ENCODE data around the gene PEMT.
"Not testable (repeated sequence)": the region's sequence is repeated elsewhere in the genome, so short reads cannot be mapped to it uniquely, and the experiment has no call there.

The PEMT gene, protein sequence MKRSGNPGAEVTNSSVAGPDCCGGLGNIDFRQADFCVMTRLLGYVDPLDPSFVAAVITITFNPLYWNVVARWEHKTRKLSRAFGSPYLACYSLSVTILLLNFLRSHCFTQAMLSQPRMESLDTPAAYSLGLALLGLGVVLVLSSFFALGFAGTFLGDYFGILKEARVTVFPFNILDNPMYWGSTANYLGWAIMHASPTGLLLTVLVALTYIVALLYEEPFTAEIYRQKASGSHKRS

DNA sequence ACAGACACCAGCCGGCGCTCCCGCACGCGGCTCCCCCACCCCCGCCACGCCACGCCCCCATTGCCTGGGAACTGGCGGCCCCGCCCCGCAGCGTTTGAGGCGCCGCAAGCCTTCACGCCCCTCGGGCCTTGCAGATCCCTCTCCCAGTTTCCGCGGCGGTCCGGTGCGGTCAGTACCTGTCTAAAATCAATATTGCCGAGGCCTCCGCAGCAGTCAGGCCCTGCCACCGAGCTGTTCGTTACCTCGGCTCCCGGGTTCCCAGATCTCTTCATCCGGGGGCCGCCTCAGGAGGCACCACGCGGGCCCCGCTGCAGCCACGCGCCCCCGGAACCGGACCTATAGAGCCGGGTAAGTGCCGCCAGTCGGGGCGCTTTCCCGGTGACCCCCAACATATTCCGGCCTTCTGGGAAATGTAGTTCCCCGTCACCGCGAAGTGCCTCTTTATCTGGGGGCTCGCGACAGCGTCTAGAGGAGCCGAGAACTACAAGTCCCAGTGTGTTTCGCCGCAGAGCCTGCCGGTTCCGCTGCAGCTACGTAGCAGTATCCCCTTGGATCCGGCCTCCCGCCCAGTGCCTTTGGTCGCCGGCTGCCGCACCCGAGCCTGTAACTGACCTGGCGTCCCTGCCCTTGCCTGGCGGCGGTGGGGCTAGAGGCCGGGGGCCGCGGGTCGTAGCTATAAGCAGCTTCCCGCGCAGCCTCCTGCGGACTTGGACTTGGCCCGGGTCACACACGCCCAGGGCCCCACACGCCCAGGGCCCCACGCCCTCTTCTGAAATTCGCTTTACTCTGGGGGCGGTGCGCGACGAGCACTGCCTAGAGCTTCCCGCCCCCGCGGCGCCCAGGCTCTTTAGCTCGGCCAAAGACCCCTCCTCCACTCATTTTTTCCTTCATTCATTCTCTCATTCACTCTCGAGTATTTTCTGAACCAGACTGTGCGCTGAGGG, at the start of gene PEMT:
Gene PEMT, minus strand, starts transcription at position 354 of the 944 bp plus-strand sequence. Its CDS starts 82 bp downstream, at position 272.
- DNase-seq: peak; percentile 87 to 93

DNA sequence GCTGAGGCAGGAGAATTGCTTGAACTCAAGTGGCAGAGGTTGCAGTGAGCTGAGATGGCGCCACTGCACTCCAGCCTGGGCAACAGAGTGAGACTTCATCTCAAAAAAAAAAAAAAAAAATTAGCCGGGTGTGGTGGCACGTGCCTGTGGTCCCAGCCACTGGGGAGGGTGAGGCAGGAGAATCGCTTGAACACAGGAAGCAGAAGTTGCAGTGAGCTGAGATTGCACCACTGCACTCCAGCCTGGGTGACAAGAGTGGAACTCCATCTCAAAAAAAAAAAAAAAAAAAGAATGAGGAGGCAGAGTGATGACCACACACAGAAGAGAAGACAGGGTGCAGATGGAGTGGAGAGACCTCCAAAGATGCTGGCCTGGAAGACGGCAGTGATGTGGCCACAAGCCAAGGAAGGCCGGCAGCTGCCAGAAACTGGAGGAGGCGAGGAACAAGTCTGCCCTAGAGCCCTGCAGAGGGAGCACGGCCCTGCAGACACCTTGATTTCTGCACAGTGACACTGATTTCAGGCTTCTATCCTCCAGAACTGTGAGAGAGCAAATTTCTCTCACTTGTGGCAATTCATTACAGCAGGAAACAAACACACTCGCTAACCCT, 48.3 kb upstream of the PEMT start:
- not testable (repeated sequence) for DNase-seq

DNA sequence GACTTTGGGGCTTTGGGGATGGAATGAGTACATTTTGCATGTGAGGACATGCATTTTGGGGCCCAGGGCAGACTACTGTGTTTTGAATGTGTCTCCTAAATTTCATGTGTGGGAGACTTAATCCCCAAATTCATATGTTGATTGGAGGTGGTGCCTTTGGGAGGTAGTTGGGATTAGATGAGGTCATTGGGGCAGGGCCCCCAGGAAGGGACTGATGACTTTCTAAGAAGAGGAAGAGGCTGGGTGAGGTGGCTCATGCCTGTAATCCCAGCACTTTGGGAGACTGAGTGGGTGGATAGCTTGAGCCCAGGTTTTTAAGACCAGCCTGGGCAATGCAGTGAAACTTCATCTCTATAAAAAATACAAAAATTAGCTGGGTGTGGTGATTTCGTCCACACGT, 47.0 kb upstream of the PEMT start:
- DNase-seq: no peak

DNA sequence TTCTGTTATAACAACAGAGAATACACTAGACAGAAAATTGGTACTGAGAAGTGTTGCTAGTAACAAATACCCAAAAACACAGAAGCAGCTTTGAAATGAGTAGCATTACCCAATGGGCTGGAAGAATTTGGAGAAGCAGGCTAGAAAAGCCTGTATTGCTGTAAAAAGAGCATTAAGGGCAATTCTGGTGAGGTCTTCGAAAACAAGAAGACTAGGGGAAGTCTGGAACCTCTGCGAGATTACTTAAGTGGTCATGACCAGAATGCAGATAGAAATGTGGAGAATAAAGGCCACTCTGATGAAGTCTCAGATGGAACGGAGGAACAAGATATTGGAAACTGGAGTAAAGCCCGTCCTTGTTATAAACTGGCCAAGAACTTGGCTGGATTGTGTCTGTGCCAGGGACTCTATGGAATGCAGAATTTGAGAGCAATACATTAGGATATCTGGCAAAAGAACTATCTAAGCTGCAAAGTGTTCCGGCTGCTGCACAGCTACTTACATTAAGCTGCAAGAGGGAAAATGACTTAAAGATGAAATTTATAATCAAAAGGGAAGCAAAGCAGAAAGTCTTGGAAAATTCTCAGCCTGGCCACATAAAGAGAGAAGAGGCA, 44.9 kb upstream of the PEMT start:
- DNase-seq: no peak

DNA sequence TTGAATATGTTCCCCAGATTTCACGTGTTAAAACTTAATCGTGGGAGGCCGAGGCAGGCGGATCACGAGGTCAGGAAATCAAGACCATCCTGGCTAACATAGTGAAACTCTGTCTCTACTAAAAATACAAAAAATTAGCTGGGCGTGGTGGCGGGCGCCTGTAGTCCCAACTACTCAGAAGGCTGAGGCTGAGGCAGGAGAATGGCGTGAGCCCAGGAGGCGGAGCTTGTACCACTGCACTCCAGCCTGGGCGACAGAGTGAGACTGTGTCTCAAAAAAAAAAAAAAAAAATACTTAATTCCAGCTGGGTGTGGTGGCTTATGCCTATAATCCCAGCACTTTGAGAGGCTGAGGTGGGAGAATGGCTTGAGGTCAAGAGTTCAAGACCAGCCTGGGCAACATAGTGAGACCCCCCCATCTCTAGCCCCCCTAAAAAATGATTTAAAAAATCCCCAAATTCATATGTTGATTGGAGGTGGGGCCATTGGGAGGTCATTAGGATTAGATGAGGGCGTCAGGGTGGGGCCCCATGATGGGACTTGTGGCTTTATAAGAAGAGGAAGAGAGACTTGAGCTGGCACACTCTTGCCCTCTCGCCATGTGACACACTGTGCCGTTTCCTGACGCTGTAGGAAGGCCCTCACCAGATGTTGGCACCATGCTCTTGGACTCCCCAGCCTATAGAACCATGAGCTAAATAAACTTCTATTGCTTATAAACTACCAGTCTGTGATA, 44.2 kb upstream of the PEMT start:
- not testable (repeated sequence) for DNase-seq

DNA sequence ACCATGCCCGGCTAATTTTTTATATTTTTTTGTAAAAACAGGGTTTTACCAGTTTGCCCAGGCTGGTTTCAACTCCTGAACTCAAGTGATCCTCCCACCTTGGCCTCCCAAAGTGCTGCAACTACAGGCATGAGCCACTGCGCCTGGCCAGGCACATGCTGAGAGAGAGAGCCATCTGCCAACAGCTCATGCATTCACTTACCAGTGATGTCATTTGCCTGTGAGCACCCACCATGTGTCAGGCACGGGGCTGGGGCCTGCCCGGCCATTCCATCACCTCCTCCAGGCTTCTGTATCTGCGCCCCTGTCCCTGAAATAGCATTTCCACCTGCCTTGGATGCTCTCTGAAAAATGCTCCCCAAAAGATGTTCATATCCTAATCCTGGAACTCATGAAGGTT, 43.6 kb upstream of the PEMT start:
- no peak for DNase-seq

DNA sequence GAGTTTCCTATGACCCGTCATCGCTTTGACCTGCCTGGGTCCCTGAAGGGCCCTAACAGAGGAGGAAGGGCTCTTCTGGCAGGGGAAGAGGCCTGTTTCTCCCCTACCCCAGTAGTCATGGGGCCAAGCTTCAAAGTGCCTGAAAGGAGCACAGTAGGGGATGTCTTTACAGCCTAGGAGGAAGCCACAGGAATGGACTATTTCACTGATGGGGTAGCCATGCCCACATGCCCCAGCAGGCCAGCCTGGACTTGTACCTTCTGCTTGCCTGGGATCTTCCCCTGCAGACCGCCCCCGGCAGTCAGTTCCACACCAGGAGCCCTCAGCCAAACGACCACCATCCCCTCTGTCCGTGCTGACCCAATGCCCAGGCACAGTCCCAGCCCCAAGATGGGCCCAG, 41.8 kb upstream of the PEMT start:
- DNase-seq: no peak

DNA sequence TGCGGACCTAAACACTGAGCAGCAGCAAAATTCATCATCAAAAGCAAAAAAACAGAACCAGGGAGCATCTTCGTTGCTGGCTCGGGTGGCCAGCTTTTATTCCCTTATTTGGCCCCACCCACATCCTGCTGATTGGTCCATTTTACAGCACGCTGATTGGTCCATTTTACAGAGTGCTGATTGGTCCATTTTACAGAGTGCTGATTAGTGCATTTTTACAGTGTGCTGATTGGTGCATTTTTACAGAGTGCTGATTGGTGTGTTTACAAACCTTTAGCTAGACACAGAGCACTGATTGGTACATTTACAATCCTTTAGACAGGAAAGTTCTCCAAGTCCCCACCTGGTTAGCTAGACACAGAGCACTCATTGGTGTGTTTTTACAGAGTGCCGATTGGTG, 41.2 kb upstream of the PEMT start:
- not testable (repeated sequence) for DNase-seq

DNA sequence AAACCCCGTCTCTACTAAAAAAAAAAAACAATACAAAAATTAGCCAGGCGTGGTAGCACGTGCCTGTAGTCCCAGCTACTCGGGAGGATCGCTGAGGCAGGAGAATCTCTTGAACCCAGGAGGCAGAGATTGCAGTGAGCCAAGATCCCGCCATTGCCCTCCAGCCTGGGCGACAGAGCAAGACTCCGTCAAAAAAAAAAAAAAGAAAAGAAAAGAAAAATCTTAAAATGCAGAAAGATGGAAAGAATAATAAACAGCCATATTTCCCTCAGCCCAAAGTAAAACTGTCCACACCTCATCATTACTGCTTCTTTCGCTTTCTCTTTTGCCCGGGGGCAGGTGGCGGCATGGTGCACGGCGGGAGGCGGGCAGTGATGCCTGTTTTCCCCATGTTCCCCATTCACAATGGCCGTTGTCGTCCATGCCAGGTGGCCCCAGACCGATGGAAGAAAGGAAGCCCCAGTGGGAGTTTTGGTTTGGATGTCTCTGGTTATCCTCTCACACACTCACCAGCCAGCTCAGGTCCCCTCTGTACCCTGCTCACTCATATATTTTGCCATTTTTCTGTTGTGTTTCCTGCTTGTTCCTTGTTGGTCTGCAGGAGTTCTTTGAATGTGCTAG, 37.0 kb upstream of the PEMT start:
- no peak for DNase-seq

DNA sequence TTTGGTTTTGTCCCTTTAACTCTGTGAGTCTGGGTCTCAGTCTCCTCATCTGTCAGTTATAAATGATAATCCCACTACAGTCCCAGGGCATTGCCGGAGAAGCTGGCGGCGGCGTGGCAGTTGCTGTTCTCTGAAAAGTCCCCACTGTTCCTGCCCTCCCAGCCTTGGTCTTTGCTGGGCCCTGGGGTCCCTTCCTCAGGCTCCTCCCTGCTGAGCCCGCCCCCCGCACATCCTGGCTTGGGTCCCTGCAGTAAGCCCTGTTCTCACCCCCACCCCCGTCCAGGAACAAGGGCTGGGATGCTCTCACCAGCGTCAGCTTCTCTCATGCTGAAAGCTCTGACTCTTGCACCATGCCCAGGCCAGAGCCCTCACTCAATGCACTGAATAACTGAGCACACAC, 35.3 kb upstream of the PEMT start:
- DNase-seq: no peak

DNA sequence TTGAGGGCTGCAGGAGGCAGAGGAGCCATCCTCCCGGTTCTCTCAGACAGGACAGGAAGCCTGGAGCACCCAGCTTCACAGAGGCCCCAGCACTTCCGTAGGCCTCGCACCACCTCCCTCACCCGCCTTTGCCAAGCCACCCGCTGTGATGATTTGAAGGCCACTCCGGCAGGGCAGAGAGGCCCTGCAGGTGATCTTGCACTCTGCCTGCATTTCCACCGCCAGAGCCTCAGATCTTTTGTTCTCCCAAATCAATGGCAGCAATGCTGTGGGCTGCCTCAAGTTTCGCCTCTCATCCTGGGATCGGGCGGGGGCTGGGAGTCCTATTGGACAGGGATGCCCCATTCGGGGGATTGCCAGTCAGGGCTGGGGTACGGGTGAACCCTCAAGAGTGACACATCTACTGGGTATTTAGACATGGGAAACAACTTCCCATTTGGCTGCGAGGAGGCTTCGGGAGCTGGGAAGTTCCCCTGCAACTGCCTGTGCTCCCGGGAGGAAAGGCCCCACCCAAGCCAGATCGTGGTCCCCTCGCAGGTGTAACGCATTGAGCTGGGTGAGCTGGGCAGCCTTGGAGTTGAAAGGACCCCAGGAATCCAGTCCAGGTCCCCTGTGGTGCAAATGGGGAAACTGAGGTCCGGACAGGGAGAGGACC, 34.8 kb upstream of the PEMT start:
- no peak for DNase-seq

DNA sequence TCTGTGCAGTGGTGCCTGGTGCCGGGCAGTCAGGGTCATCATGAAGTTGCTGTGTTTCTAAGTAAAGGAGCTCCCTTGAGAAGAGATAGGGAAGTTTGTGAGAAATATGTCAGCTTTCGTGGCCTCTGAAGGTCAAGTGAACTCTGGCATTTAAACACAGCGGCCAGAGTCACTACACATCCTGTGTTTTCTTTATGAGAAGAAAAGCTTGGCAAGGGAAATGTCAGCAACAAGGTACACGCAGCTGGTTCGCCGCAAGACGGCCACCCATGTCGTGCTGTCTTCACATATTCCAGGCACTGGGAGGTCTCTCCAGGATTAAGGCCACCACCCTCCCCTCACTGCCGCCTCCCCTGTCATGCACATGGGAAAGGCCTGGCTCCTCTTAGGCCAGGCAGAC, 33.2 kb upstream of the PEMT start:
- DNase-seq: no peak

DNA sequence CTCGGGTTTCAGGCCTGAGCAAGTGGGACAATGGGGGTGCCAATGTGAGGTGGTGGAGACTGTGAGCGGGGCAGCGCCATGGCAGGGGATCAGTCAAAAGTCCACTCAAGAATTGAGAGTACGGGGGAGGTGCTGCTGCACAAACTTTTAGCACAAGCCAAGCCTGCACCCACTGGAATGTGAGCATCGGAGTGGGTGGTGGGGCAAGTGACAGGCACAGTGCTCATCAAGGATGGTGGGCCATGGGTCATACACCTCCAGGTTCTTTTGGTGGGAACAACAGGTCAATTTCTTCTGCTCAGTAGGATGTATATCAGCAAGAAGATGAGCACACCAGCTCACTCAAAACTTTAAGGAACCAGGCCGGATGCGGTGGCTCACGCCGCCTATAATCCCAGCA, 32.4 kb upstream of the PEMT start:
- no peak for DNase-seq

DNA sequence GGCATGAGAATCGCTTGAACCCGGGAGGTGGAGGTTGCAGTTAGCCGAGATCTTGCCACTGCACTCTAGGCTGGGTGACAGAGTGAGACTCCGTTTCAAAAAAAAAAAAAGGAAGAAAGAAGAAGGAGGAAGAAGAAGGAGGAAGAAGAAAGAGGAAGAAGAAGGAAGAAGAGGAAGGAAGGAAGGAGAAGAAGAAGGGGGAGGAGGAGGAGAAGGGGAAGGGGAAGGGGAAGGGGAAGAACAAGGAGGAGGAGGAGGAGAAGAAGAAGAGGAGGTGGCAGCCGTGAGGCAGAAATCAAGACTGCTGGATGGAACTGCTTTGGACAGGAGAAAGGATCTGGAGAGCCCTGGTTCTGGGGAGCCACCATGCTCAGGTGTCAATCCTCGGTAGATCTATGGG, 29.7 kb upstream of the PEMT start:
- no peak for DNase-seq

DNA sequence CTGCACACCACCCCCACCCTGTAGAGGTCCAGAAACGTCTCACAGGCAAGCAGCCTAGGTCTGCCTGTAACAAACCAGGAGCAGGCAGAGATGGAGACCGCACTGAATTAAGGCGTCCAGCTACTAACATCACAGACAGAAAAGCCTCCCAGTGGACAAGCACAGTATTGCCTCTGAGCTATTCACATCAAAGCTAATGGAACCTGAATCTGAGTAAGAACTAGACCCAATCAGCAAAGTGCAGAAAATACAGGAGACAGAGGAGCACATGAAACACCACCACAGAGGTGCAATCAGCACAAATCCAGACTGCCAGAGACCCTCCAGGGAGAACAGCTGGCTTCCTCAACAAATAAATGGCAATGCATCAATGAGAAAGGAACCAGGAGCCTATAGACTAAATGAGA, 22.2 kb upstream of the PEMT start:
- no peak for DNase-seq

DNA sequence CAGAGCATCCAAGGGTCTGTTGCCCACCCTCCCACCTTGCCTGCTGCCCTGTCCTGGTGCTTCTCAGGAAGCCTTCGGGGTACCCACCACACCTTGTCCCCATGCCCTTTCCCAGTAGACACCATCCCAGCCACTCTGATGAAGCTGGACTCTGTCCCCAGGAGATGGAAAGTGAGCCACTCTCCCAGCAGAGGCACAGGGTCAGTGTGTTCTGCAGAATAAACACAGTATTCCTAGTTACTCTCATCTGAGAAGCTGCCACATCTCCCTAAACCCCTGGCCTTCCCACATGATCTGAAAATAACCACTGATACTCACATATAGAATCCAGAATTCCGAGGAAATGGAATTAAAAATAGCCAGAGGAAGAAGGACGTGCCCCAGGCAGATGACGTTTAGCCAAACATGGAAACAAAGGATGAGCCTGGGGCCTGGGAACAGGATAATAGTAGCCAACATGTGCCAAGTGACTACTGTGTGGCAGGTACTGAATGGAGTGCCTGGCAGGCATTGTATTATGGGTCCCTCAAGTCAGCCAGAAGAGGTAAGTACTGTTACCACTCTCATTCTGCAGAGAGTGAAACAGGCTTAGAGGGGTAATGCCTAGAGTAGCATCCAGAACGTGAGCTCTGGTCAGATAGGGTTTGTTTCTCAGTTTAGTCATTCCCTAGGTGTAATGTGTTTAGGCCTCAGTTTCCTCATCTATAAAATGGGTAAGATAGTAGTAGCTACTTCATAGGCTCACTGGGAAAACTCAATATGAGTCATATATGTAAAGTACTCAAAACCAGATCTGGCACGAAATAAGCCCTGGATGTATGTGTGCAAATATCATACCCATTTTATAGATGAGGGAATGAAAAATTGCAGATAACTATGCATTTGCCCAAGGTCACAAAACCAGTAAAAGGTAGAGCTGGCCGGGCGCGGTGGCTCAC, 20.8 kb upstream of the PEMT start:
- DNase-seq: no peak

DNA sequence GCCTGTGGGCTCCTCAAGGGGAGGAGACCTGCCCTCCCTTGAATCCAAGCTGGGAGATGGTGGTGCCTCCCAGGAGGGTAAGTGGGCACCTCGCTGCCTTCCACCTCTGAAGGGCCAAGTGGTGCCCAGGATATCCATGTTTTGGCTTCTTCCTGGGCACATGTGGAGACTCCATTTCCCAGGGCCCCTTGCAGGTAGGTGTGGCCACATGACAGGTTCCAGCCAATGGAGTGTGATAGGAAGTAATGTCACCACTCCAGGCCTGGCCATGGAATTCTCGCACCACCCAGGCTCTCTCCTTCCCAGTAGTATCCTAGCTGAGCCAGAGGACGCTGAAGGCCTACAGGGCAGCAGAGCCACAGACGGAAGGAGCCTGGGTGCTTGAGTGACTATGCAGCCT, 17.6 kb upstream of the PEMT start:
- DNase-seq: no peak

DNA sequence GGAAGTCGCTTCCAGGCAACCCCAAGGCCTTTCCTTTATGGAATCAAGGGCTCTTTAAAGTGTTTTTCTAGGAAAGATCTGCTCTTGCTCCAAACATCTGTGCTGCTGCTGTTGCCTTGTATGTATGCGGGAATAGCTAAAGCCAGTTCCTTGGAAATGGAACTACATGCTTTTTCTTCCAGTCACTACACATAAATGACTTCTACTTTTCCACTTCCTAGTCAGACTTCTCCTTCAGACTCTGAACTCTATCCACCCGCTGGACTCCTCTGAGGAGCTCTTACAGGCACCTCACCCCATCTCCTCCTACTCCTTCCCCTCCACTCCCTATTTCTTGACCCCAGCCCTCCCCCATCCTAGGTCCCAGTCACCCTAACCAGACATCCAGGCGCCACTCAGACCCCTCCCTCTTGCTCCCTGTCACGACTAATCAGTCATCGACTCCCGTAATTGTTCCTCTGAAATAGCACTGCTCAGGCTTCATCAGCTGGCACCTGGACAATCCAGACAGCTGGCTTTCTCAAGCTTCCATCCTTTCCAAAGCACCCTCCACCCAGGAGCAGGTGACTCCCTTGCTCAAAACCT, 15.0 kb upstream of the PEMT start:
- DNase-seq: no peak

DNA sequence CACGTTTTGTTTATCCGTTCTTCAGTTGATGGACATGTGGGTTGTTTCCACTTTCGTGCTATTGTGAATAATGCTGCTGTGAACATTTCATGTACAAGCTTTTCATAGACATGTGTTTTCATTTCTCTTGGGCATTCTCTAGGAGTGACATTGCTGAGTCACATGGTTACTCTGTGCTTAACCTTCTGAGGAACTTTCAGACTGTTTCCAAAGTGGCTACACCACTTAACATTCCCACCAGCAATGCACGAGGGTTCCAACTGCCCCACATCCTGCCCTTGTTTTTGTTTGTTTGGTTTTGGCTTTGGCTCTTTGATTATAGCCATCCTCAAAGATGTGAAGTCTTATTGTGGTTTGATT, 14.2 kb upstream of the PEMT start:
- DNase-seq: no peak

DNA sequence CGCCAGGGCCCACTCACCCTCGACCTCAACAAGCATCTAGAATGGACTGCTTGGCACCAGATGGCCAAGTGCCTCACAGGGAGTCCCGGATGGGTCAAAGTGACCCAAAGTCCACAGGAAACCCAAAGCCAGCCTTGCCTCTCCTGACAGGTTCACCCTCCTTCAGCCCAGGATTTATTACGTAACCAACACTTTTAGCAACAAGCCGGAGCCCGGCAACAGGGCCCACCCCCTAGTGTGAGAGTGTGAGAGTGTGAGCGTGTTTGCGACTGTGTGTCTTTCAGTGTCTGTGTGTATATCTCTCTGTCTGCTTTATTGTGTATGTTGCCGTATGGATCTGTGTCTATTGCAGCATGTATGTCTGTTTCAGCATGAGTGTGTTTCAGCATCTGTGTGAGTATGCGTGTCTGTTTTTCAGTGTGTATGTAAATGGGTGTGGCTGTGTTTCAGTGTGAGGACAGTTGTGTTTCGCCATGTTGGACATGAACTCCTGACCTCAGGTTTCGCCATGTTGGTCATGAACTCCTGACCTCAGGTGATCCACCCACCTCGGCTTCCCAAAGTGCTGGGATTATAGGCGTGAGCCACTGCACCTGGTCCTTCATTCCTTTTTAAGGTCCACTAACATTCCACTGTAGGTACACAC, 13.7 kb upstream of the PEMT start:
- no peak for DNase-seq
